Brain pericyte (primary cell): ENCODE data around the gene EID3.
"Not testable (repeated sequence)": the region's sequence is repeated elsewhere in the genome, so short reads cannot be mapped to it uniquely, and the experiment has no call there.

Source experiments
- DNase-seq: peaks from one replicate; pipeline ENCODE4 v3.0.0-alpha.2; 2012; ENCODE audit warnings: low read depth, low spot score

EID3 gene

GRCh38 chr12:104312202-104312601 is 8.7 kb downstream of the EID3 start:
- no peak for DNase-seq

DNA sequence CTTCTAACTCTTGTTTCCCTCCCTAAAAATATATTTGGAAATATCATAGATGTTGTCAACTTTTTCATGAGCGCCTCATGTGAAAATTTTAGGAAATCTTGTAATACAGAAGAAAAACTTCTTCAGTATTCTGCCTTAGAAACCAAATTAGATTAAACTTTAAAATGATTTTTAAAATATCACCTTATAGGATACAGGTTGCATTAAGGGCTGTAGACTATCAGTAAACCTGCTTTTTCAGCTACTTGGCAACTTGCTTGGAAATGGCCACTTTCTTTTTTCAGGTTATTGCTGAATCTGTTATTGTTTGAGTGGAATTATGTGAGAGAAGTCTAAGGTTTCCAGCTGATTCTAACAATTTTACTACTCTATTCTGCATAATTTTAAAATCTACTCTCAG is 9.1 kb downstream of the EID3 start:
- DNase-seq: no peak

DNA sequence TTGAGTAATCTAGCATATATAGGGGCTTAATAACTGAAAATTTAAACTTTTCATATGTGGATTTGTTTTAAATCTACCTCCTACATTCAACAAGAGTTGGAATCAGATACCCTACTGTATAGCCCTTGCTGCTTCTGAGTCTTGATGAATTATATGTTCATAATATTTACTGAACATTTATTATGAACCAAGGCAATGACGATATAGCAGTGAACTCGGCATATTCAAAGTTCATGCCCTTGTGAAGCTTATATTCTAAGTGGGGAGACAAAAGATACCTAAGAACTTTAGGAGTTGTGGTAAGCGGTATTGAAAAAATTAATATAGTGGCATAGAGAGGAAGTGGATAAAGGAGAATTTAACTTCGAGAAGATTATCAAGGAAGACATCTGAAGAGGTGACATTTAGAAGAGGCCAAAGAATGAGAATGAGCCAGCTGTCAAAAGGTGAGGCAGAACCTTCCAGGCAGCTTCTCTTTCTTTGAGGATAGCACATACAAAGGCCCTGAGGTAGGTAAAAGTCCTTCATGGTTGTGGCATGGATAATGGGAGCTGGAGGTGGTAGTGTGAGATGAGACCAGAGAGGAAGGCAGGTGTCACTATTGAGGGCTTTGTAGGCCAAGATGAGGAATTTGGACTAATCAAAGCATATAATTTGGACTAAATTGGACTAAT is 10.2 kb downstream of the EID3 start:
- no peak for DNase-seq

- no peak for DNase-seq
These were observed 10.7 kb downstream of the EID3 start for GRCh38 chr12:104314242-104314614.

GRCh38 chr12:104315326-104316224 is 12.0 kb downstream of the EID3 start:
- no peak for DNase-seq

GRCh38 chr12:104316936-104317335 is 13.4 kb downstream of the EID3 start:
- no peak for DNase-seq

DNA sequence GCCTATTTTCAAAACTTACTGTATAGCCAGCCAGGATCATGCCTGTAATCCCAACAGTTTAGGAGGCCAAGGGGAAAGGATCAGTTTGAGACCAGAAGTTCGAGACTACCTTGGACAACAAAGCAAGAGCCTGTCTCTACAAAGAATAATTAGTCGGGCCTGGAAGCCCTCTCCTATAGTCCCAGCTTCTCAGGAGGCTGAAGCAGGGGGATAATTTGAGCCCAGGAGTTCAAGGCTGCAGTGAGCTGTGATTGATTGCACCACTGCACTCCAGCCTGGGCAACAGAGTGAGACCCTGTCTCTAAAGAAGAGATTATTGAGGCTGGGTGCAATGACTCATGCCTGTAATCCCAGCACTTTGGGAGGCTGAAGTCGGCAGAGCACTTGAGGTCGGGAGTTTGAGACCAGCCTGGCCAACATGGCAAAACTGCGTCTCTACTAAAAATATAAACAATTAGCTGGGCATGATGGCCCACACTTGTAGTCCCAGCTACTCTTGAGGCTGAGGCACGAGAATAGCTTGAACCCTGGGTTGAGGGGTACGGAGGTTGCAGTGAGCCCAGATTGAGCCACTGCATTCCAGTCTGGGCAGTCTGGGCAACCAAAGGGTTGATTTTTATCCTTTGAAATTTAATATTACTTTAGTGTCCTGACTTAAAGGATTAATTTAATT is 14.1 kb downstream of the EID3 start:
- no peak for DNase-seq

DNA sequence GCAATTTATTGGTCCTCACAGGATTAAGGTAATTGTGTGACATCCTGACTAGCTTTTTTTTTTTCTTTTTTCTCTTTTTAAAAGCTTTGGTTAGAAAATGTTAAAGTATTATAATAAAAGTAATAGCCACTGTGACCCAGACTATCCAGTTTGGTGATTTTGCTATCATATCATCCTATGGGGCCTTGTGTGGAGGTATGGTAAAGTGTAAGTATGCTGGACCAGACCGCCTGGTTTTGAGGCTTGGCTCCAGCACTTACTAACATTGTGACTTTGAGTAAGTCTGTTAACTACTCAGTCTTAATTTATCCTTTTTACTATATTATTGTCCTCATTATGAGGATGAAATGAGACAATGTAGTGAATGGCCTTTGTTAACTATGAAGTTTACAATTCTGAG is 15.5 kb downstream of the EID3 start:
- no peak for DNase-seq

GRCh38 chr12:104319918-104320626 is 16.5 kb downstream of the EID3 start:
- no peak for DNase-seq

GRCh38 chr12:104320627-104321024 is 17.1 kb downstream of the EID3 start:
- DNase-seq: no peak

- no peak for DNase-seq
These were observed 18.4 kb downstream of the EID3 start for GRCh38 chr12:104321949-104322348.

- DNase-seq: not testable (repeated sequence)
These were observed 19.0 kb downstream of the EID3 start for GRCh38 chr12:104322533-104322932.

GRCh38 chr12:104323899-104324298 is 20.4 kb downstream of the EID3 start:
- no peak for DNase-seq

- DNase-seq: not testable (repeated sequence)
These were observed 24.7 kb downstream of the EID3 start for GRCh38 chr12:104328278-104328677.

GRCh38 chr12:104328790-104329189 is 25.3 kb downstream of the EID3 start:
- DNase-seq: no peak

- no peak for DNase-seq
These were observed 26.4 kb downstream of the EID3 start for GRCh38 chr12:104329707-104330532.

DNA sequence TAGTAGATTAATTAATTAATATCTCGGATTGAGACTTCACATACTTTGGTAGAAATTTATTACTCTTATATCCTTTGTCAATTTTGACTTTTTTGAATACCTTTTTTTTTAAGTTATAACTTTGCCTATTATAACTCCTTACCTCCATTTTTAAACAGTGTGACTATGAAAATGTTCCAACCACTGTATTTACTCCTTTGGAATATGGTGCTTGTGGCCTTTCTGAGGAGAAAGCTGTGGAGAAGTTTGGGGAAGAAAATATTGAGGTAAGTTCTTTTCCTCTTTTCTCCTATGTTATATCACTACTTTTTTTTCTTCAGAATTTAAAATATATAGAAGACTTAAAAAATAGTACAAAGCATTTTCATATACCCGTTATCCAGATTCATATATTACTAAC is 27.8 kb downstream of the EID3 start:
- no peak for DNase-seq

DNA sequence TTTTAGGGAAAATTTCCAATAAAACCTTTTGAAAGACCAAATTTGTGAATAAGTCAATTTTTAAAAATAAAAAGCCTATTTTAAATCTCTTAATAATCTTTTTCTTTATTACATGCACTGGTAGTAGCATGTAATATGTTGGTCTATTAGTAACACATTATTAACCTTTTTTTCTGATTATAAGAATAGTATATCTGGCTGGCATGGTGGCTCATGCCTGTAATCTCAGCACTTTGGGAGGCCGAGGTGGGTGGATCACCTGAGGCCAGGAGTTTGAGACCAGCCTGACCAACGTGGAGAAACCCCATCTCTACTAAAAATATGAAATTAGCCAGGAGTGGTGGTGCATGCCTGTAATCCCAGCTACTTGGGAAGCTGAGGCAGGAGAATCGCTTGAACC is 28.7 kb downstream of the EID3 start:
- DNase-seq: not testable (repeated sequence)

DNA sequence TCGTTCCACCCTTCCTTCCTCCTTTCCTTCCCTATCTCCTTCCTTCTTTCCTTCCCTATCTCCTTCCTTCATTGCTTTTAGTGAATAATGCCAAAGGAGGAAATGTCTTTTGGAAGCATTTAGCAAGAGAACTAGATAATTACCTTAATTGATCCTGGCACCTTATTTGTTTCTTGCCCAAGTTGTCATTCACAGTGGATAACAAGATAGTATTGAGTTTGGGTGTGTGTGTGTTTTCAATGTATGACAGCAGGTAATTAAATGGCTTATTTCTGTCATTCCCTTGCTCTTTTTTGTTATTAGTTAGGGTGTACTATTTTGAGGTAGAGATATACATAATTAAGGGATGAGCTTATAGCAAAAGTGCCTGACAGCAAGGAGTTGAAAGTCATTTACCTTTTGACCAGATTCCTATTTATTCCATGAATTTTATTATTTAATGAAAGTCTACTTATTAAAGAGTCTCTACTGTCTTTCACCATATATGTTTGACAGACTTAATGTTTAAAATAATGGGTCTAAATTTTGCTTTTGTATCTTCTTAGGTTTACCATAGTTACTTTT is 30.2 kb downstream of the EID3 start:
- no peak for DNase-seq

DNA sequence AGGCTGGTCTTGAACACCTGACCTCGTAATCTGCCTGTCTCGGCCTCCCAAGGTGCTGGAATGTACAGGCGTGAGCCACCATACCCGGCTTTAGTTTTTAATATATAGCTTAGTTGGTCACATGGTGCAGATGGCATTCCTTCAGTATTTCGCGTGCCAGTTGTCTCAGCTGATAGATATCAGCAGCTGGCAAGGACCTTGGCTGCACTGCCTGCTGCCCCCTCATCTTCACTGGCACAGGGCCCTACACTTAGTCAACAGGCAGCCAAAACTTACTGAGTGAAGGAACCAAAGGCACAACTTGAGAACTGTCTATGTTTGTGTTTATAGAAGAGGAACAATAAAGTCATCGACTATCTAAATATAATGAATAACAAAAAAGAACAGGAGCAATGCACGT is 31.0 kb downstream of the EID3 start:
- no peak for DNase-seq

- no peak for DNase-seq
These were observed 32.6 kb downstream of the EID3 start for GRCh38 chr12:104336115-104336514.
